ENCODE results near the gene SMG9.

SMG9 gene

GRCh38 chr19:43769256-43769655, 14.5 kb upstream of the SMG9 start:
- H3K9ac ChIP-seq (ENCODE audit: low read length), result no peak overlapping the region
- H2BK15ac ChIP-seq (ENCODE audit: low read depth, poor library complexity, severe bottlenecking), result no peak overlapping the region
- H2BK12ac ChIP-seq (ENCODE audit: low read length in 2 of 2), result peak overlapping the region in 1 of 2 experiments; percentile 33
- H3K14ac ChIP-seq (ENCODE audit: low read length in 2 of 2), result peak overlapping the region in 1 of 2 experiments; percentile 80
- no peak overlapping the region for H3K27ac ChIP-seq (ENCODE audit: low read length, poor library complexity, severe bottlenecking)
- no peaks in the 10 kb centered on the region for H3K79me1 ChIP-seq (replicated peaks; ENCODE audit: low read length, poor library complexity, severe bottlenecking)
- no peak overlapping the region for H3K18ac ChIP-seq (ENCODE audit: low read depth in 1 of 2, low read length in 2 of 2)
- DNase-seq, result no peak
- no peak overlapping the region for H2BK5ac ChIP-seq (ENCODE audit: low read depth, low read length, poor library complexity, severe bottlenecking)
- H3K36me3 ChIP-seq (ENCODE audit: control insufficient read depth in 1 of 2, insufficient read depth in 2 of 2, low read depth in 1 of 2, low read length in 2 of 2), result peaks cover 4 to 68% of the 10 kb centered on the region in 2 experiments
- peaks cover 21% of the 10 kb centered on the region for H3K4me1 ChIP-seq (ENCODE audit: control insufficient read depth, insufficient read depth, low read depth, low read length)
- no peak overlapping the region for H3K4me2 ChIP-seq (ENCODE audit: low read length, poor library complexity, severe bottlenecking)
- H3K27me3 ChIP-seq (ENCODE audit: control insufficient read depth in 1 of 2, insufficient read depth in 1 of 2, low read length in 2 of 2), result no peaks in the 10 kb centered on the region
- no peak overlapping the region for H2AFZ ChIP-seq (ENCODE audit: low read depth, low read length)
- no peak overlapping the region for H2AK5ac ChIP-seq (ENCODE audit: low read length, severe bottlenecking)
- no peak overlapping the region for H4K91ac ChIP-seq (ENCODE audit: low read length)
- WGBS, result 96% methylated on average over 14 of the region's 14 CpGs
- no peak overlapping the region for H3K4ac ChIP-seq (ENCODE audit: low read depth in 1 of 2, low read length in 2 of 2)
- no peak overlapping the region for H3K4me3 ChIP-seq (ENCODE audit: insufficient read depth in 1 of 2, low read depth in 1 of 2, low read length in 2 of 2)
- no peaks in the 10 kb centered on the region for H3K9me3 ChIP-seq (ENCODE audit: control insufficient read depth, low read length)
- H3K23ac ChIP-seq (ENCODE audit: low read length in 2 of 2), result no peak overlapping the region
- H2BK120ac ChIP-seq (ENCODE audit: low read depth, low read length), result no peak overlapping the region
- no peak overlapping the region for H4K8ac ChIP-seq (ENCODE audit: low read length)

DNA sequence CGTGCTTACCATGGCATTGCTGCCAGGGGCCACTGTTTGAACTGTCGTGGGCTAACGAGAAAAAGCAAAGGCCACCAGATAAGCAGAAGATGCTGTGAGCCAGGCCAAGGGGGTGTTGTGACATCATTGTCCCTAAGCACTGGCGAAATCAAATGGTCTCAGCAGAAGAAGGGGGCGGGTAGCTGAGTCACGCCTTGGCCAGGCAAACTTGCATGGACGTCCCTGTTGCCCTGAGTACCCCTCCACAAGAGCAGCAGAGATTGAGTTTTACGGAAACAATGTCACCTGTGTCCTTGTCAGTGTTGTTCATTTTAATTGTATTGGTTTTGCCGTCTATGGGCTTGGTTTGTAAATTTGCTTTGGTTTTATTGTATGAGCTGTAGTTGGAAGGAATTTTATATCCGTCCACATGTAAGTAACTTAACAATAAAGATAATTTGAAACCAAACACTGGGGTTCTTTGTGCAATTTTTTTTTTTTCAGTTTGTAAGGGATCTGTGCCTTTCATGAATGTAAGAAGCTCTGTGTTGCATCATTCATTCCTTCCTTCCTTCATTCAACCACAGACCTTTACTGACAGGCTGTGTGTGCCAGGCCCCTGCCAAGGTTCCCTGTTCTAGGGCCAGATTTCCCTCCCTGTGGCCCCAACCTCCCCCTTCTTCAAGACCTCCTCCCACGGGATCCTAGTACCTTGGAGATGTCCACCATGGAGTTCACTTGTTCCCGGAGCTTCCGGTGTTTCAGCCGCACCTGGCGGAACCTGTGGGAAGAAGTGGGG, 13.7 kb upstream of the SMG9 start:
- WGBS, result 80% methylated on average over 13 of the region's 15 CpGs
- Histone ChIP-seq H3K14ac (ENCODE audit: low read length in 2 of 2) (no peak overlapping the region), H3K36me3 (ENCODE audit: control insufficient read depth in 1 of 2, insufficient read depth in 2 of 2, low read depth in 1 of 2, low read length in 2 of 2) (peaks cover 4 to 64% of the 10 kb centered on the region in 2 experiments), H3K79me1 (replicated peaks; ENCODE audit: low read length, poor library complexity, severe bottlenecking) (no peaks in the 10 kb centered on the region), H4K91ac (ENCODE audit: low read length) (no peak overlapping the region), H3K27ac (ENCODE audit: low read length, poor library complexity, severe bottlenecking) (no peak overlapping the region), H2BK120ac (ENCODE audit: low read depth, low read length) (no peak overlapping the region), H2BK15ac (ENCODE audit: low read depth, poor library complexity, severe bottlenecking) (no peak overlapping the region), H3K18ac (ENCODE audit: low read depth in 1 of 2, low read length in 2 of 2) (no peak overlapping the region), H3K4me1 (ENCODE audit: control insufficient read depth, insufficient read depth, low read depth, low read length) (peaks cover 17% of the 10 kb centered on the region), H3K4me3 (ENCODE audit: insufficient read depth in 1 of 2, low read depth in 1 of 2, low read length in 2 of 2) (no peak overlapping the region), H3K9me3 (ENCODE audit: control insufficient read depth, low read length) (no peaks in the 10 kb centered on the region), H3K23ac (ENCODE audit: low read length in 2 of 2) (no peak overlapping the region), H2BK12ac (ENCODE audit: low read length in 2 of 2) (no peak overlapping the region), H3K4me2 (ENCODE audit: low read length, poor library complexity, severe bottlenecking) (no peak overlapping the region), H3K9ac (ENCODE audit: low read length) (peak overlapping the region; percentile 29), H2BK5ac (ENCODE audit: low read depth, low read length, poor library complexity, severe bottlenecking) (no peak overlapping the region), H4K8ac (ENCODE audit: low read length) (no peak overlapping the region), H3K27me3 (ENCODE audit: control insufficient read depth in 1 of 2, insufficient read depth in 1 of 2, low read length in 2 of 2) (no peaks in the 10 kb centered on the region), H2AK5ac (ENCODE audit: low read length, severe bottlenecking) (no peak overlapping the region), H2AFZ (ENCODE audit: low read depth, low read length) (no peak overlapping the region), H3K4ac (ENCODE audit: low read depth in 1 of 2, low read length in 2 of 2) (no peak overlapping the region)
- no peak for DNase-seq

DNA sequence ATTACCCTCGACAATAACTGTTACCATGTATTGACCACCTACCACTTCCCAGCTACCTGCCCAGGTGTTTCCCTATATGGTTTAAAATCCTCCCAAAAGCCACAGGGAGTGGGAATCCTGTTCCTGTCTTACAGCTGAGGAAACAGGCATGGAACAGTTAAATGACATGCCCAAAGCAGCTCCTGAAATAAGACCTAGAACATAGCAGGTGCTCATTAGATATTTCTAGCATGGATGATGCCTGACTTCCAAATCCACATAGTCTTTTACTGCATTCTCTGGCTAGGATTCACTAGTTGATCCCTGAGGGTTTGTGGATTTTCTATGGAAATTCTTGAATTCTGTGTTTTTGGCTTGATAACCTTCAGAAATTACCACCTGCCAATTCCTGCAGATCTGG, 13.1 kb upstream of the SMG9 start:
- Histone ChIP-seq H3K27me3 (ENCODE audit: control insufficient read depth in 1 of 2, insufficient read depth in 1 of 2, low read length in 2 of 2) (no peaks in the 10 kb centered on the region), H4K91ac (ENCODE audit: low read length) (no peak overlapping the region), H3K4ac (ENCODE audit: low read depth in 1 of 2, low read length in 2 of 2) (no peak overlapping the region), H2BK5ac (ENCODE audit: low read depth, low read length, poor library complexity, severe bottlenecking) (no peak overlapping the region), H3K27ac (ENCODE audit: low read length, poor library complexity, severe bottlenecking) (no peak overlapping the region), H2AFZ (ENCODE audit: low read depth, low read length) (no peak overlapping the region), H3K18ac (ENCODE audit: low read depth in 1 of 2, low read length in 2 of 2) (no peak overlapping the region), H4K8ac (ENCODE audit: low read length) (no peak overlapping the region), H3K79me1 (replicated peaks; ENCODE audit: low read length, poor library complexity, severe bottlenecking) (no peaks in the 10 kb centered on the region), H3K9ac (ENCODE audit: low read length) (no peak overlapping the region), H3K4me2 (ENCODE audit: low read length, poor library complexity, severe bottlenecking) (no peak overlapping the region), H3K4me3 (ENCODE audit: insufficient read depth in 1 of 2, low read depth in 1 of 2, low read length in 2 of 2) (no peak overlapping the region), H3K4me1 (ENCODE audit: control insufficient read depth, insufficient read depth, low read depth, low read length) (peaks cover 17% of the 10 kb centered on the region), H2BK15ac (ENCODE audit: low read depth, poor library complexity, severe bottlenecking) (no peak overlapping the region), H2AK5ac (ENCODE audit: low read length, severe bottlenecking) (no peak overlapping the region), H3K36me3 (ENCODE audit: control insufficient read depth in 1 of 2, insufficient read depth in 2 of 2, low read depth in 1 of 2, low read length in 2 of 2) (peaks cover 4 to 59% of the 10 kb centered on the region in 2 experiments), H2BK120ac (ENCODE audit: low read depth, low read length) (no peak overlapping the region), H2BK12ac (ENCODE audit: low read length in 2 of 2) (no peak overlapping the region), H3K14ac (ENCODE audit: low read length in 2 of 2) (no peak overlapping the region), H3K23ac (ENCODE audit: low read length in 2 of 2) (no peak overlapping the region), H3K9me3 (ENCODE audit: control insufficient read depth, low read length) (no peaks in the 10 kb centered on the region)
- 96% methylated on average over 1 of the region's 1 CpG for WGBS
- no peak for DNase-seq

- no peak overlapping the region for H2BK15ac ChIP-seq (ENCODE audit: low read depth, poor library complexity, severe bottlenecking)
Observed at GRCh38 chr19:43767316-43767715, 12.6 kb upstream of the SMG9 start.

More at GRCh38 chr19:43767316-43767715, 12.6 kb upstream of the SMG9 start:
- Histone ChIP-seq H3K27ac (ENCODE audit: low read length, poor library complexity, severe bottlenecking) (no peak overlapping the region), H3K23ac (ENCODE audit: low read length in 2 of 2) (no peak overlapping the region), H3K9me3 (ENCODE audit: control insufficient read depth, low read length) (no peaks in the 10 kb centered on the region), H3K4me3 (ENCODE audit: insufficient read depth in 1 of 2, low read depth in 1 of 2, low read length in 2 of 2) (no peak overlapping the region), H3K4ac (ENCODE audit: low read depth in 1 of 2, low read length in 2 of 2) (no peak overlapping the region), H2BK5ac (ENCODE audit: low read depth, low read length, poor library complexity, severe bottlenecking) (no peak overlapping the region), H2AK5ac (ENCODE audit: low read length, severe bottlenecking) (no peak overlapping the region), H3K9ac (ENCODE audit: low read length) (no peak overlapping the region), H3K79me1 (replicated peaks; ENCODE audit: low read length, poor library complexity, severe bottlenecking) (no peaks in the 10 kb centered on the region), H3K27me3 (ENCODE audit: control insufficient read depth in 1 of 2, insufficient read depth in 1 of 2, low read length in 2 of 2) (no peaks in the 10 kb centered on the region), H4K8ac (ENCODE audit: low read length) (no peak overlapping the region), H3K18ac (ENCODE audit: low read depth in 1 of 2, low read length in 2 of 2) (no peak overlapping the region), H3K4me1 (ENCODE audit: control insufficient read depth, insufficient read depth, low read depth, low read length) (peaks cover 17% of the 10 kb centered on the region), H2AFZ (ENCODE audit: low read depth, low read length) (no peak overlapping the region), H3K4me2 (ENCODE audit: low read length, poor library complexity, severe bottlenecking) (no peak overlapping the region), H2BK12ac (ENCODE audit: low read length in 2 of 2) (peak overlapping the region in 1 of 2 experiments; percentile 14), H3K36me3 (ENCODE audit: control insufficient read depth in 1 of 2, insufficient read depth in 2 of 2, low read depth in 1 of 2, low read length in 2 of 2) (peaks cover 4 to 59% of the 10 kb centered on the region in 2 experiments), H2BK120ac (ENCODE audit: low read depth, low read length) (no peak overlapping the region), H3K14ac (ENCODE audit: low read length in 2 of 2) (no peak overlapping the region), H4K91ac (ENCODE audit: low read length) (no peak overlapping the region)
- no peak for DNase-seq
- WGBS, result 96% methylated on average over 7 of the region's 7 CpGs

Measured in mesenchymal stem cell (in vitro differentiated cells and primary cell).